Fibroblast of gingiva (primary cell): Measurements from ENCODE around the gene PTPRT.

Experiments used
- DNase-seq: peaks from one replicate; pipeline ENCODE4 v3.0.0-alpha.2; 2011; ENCODE audit warnings: low read depth

Gene PTPRT

DNA sequence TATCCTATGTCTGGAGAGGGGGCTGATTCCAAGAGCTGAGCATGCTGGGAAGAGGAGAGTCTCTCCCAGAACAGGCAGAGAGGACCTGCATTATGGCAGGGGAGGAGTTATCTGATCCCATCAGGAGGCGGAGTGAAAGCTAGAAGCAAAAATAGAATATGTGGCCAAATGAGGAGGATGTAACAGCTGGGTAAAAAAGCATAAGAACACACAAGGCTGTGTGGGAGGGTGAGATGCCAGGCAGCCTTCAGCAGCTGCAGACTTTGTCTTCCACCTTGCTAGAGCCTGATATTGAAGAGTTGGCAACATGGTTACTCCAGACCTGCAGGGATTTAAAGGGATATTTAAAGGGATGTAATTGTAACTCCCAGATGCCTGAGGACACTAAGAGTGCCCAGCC lies 167.1 kb downstream of the PTPRT start:
- no peak for DNase-seq

DNA sequence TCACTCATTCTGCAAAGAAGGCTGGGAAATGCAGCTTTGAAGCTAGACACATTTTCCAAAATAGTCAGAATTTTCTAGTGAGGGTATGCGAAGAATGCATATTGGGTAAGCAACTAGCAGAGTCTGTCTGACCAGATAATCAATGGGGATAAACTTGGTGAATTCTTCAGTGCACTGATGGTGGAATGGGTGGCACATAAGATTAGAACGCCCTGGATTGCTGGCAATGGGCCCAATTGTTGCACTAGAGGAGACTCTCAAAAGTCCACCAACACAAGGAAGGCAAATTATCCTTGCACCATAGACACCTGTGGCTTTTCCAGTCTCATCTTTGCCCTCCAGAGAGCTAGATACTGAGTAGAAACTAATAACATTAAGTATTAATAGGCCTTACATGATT lies 167.6 kb downstream of the PTPRT start:
- no peak for DNase-seq

DNA sequence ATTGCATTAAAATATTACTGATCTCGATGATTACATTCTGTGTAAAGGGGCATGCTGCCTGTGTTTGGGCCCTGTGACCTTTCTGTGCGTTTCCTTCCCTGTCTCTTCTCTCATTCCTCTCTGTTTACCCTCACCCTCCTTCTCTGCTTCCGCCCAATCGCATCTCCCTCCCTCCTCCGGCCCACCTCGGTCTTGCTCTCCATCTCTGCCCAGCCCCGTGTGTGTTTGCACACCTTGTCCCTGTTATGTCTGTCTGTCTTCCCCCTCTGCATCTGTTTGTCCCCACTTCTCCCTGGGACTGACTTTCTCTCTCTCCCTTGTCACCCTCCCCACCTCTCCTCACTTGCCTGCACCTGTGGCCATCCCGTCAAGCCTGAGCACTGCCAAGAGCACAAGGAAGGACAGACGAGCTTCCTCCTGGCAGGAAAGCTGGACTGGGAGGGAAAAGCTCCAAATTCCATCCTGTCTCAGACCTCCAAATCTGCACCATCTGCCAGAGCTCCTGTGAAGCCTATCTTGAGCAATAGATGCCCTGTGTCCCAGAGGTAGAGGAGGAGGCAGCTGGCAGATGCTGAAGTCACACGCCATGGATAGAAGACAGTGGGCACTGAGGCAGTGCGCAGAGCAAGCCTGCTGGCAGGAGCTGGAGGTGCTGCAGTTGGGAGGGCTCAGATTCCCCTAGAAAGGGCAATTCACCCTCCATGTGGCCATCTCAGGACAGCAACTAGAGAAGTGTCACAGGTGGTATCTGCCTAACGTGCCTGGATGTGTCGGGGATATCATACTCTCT lies 172.3 kb downstream of the PTPRT start:
- no peak for DNase-seq

DNA sequence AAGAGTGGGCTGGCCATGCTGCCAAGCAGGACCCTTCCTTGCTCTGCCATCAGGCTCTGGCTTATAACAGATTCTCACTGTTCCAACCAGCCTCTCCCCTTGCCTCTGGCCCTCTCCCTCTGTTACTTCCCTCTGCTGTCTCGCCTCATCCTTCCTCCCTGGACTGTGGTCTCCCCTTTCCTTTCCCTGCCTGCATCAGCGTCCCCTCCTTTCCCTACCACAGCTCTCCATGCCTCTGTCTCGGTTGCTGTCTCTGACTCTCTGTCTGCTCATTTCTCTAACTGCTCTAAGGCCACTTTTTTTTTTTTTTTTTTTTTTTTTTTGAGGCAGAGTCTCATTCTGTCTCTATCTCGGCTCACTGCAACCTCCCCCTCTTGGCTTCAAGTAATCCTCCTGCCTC lies 173.4 kb downstream of the PTPRT start:
- DNase-seq, result no peak

DNA sequence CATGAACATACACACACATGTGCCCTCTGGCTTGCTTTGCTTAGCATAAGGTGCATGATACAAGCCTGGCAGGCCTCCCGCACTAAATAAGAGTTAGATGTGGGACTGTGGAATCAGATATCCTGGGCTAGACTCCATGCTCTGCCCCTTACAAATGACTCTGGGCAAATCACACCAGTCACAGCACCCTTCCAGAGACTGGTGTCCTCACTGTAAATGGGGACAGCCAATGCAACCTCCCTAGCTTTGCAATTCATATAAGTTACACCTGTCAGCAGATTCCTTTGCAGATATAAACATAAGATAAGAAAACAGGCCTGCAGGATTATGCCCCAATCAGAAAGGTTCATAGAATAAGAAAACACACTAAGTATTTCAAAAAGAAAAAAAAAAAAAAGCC lies 174.1 kb downstream of the PTPRT start:
- no peak for DNase-seq

DNA sequence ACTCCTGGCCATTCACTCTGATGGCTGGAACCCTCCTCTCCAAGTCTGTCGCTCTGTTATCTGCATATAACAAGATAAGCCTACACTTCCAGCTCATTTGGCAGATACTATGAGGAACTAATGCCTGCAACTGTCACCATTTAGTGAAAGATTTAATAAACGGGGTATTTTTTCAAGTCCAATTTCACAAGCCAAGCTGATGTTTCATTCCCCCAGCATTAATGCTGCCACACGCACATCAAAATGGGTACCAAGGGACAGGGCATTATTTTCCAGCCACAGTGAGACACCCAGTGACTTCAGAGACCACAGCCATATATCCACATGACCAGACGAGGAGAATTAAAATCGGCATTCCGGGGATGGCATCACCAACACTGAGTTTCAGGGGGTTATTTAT lies 175.5 kb downstream of the PTPRT start:
- no peak for DNase-seq

DNA sequence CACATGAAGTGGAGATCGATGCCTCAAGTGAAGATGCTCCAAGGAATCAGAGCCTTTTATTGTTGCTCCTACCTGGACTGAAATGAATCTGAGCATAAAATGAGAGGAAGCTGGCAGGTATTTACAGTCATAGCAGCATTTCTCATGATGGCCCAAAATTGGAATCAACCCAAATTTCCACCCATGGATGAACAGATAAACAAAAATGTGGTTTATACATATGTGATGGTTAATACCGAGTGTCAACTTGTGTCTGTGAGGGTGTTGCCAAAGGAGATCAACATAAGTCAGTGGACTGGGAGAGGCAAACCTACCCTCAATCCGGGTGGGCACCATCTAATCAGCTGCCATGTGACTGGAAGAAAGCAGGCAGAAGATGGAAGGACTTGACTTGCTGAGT lies 178.2 kb downstream of the PTPRT start:
- no peak for DNase-seq

DNA sequence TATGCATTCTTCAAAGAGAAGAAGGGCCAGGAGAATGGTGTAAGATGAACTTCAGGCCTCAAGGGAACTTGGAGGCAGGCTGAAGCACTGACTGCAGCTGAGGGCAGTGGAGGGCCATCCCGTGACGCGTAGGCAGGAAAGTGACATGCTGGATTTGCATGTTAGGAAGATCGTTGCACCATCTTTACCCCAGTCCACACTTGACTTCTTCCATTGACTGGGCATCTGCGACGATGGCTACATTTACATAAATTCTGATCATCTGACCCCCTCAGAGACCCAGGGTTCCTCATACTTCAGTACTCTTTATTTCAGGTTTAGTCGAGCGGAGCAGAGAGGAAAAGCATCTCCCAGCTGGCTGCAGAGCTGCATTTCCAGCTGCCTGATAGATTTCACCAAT lies 180.2 kb downstream of the PTPRT start:
- no peak for DNase-seq

DNA sequence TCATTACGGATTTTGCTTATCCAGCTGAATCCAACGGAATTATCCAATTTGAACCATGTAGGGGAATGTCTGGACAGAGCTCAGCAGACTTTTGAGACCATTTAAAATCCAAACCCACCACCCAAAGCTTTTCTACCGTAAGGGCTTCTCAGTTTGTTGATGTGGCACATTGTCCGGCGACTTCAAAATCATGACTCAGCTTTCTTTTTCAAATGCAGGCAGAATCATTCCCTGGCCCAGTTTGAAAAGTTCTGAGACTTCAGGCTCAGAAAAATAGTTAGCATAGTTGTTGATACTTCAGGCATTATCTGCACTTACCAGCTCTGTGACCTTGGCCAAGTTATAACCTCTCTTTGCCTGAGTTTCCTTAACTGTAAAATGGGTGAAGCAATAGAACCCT lies 182.2 kb downstream of the PTPRT start:
- no peak for DNase-seq

DNA sequence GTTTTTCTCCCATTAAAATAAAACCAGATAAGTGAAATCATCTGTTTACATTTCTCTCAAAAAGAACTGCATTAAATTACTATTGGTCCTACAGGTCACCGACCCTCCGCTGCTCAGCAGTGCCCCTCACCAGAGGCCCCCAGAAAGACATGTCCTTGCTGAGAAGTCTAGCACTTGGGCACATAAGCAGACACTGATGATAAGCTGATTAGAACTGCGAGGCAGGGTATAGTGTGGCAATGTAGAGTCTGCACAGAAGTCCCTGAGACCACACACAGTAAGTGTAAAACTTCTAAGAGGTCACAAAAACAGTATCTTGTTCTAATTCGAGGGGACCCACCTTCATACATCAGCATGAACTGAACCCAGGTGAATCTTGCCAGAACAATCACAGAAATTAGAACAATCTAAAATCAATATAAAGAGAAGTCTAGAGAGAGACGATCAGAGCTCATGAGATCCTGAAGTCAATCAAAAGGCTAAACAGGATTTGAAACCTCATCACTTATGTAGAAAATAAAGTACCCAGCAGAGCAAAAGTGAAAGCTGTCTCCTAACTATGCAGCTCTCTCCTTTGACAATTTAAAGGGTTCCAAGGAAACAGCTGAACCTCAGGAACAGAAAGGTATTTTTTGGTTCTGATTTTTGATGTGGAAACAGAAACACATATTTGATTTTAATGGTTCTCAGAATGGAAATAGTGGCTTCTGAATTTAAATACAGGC lies 182.9 kb downstream of the PTPRT start:
- DNase-seq, result no peak

DNA sequence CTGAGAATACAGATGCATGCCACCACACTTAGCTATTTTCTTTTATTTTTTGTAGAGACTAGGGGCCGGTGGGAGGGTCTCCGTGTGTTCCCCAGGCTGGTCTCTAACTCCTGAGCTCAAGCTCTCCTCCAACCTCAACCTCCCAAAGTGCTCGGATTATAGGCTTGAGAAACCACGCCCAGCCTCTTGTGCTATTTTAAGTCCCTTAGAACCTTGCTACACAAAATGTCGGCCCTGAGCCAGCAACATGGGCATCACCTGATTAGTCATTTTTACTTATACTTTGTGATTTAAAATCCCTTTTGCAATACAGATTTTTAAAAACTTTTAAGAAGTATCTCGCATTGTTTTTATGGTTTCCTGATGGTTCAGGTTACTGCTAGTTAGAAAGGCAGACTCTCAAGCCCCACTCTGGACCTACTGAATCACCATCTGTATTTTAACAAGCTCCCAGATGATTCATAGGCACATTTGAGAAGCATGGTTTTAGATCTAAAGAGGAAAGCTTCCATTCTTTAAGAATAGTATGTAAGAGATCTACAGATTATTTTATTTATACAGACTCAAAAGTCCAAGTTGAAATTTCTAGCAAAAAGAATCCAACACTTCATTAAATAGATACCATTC lies 186.3 kb downstream of the PTPRT start:
- DNase-seq, result no peak

DNA sequence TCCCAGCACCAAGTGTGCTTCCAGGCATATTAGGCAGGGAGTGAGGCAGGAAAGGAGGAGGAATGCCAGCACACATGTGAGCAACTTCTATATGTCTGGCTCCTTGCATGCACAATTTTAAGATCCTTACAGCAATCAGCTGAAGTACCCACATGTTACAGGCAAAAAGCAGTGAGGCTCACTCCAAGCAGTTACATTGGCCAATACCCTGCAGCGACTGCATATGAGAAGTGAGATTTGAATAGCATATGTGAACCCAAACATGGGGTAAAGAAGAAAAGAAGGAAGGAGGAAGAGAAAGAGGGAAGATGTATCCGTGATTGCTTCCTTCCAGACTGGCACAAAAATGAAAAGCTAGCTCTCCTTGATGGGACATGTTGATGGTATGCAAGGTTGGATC lies 193.6 kb downstream of the PTPRT start:
- no peak for DNase-seq

DNA sequence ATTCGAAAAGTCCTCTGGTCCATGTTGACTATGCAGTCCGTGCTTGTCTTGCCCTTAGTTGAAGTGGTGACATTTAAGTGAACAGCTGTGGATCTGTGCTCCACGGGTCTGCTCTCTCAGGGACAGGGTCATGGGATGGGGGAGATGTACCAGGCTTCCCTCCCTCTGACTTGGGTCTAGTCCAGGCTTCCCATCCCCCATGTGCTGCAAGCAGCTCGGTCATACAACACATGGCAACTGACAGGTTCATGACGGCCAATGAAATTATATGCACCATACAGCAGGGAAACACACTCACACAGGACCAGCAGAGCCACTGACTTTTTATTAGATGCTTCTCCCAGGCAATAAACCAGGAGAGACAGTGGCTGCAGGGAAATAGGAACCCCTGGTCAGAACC lies 201.4 kb downstream of the PTPRT start:
- DNase-seq, result no peak

DNA sequence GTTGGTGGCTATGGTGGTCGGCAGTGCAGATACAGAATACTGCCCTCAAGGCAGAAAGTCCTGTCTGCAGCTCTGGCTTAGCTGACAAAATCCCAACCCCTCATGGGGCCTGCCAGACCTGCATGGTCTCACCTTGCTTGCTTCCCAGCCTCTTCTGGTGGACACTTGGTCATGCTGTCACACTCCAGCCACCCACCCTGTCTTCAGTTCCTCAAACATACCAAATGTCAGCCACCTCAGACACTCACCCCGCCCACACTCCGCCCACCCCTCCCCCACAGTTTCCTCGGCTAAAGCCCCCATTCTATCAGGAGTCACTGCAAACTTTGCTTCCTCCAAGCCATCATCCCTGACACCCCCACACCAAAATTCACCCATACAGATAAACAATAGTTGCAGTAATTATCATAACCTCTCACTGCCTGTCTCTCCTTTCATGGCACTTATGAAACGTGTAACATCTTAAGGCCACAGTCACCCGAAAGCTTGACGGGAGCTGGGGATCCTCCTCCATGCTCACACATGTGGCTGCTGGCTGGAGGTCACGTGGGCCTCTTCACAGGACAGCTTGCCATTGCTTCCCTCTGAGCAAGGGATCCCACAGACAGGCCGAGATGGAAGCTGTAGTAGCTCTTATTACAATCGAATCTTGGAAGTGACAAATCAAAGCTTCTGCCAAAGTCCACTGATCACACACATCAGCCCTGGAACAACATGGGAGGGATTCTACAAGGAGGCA lies 202.2 kb downstream of the PTPRT start:
- DNase-seq, result no peak

DNA sequence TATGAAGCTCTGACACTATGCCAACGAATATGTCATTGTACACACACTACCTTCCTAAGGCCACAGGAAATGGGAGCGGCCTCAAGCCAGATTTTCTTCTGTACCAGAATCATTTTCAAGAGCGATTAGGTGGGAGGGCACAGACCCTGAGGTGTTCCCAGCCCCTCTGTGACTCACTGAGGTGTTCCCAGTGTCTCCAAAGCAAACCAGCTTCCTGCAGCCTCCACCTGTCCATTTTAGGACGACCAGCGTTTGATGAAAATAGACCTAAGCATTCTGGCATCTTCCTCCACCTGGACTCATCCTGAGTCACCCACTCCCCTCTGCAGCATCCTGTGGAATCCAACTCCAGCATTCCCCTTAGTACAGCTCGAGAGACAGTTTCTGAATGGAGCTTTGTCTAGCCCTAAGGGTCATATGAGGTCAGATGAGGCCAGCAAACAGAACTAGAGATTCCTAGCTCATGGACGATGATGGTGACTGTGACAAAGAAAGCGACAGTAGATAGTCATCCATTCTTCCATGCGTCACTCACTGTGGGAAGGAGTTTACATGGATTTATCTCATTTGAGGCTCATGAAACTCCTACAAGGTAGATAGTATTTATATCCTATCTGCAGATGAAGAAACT lies 203.4 kb downstream of the PTPRT start:
- no peak for DNase-seq

DNA sequence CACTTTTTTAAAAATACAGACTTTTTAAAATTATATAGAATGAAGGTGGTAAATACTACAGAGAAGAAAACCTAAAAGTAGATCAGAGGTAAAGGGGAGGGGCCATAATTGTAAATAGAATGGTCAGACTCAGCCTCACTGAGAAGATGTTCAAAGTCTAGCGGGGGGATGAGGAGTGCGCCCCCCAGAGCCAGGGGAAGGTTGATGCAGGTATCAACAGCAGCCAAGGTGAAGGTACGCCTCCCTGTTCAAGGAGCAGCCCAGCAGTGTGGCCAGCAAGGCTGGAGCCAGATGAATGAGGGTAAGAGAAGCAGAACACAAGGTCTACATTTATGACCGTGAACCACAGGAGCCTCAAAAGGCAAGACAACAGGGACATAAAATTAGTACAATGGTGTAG lies 204.1 kb downstream of the PTPRT start:
- DNase-seq, result no peak

DNA sequence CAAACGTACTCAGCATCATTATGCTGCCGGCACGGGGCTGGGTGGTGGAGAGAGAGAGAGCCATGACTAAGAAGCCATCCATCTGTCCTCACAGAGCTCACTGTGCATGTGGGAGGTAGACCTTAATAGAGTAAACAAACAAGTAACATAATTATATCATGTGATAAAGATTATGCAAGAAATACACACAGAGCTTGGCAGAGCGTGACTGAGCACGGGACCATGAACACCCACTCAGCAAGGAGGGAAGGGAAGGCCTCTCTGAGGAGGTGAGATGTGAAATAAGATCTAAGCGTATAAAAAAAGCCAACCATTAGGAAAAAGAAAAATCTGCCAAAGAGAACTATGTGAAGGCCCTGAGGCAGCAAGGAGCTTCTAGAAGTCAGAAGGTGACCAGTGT lies 207.5 kb downstream of the PTPRT start:
- no peak for DNase-seq

DNA sequence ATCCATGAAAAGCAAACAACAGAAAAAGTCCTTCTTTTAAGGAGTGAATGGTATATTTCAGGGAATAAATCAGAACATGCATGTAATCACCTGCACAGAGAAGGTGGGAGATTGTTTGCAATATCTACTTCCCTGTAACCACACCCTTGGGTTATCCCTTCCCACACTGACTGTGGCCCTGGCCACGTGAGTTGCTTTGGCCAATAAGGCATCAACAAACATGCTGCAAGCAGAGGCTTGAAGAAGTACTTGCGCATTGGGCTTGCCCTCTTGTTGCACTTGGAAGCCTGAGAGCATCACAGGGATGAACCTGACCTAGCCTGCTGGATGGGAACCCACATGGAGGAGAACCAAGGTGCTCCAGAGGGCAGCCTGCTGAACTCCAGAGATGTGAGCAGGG lies 208.5 kb downstream of the PTPRT start:
- DNase-seq, result no peak

DNA sequence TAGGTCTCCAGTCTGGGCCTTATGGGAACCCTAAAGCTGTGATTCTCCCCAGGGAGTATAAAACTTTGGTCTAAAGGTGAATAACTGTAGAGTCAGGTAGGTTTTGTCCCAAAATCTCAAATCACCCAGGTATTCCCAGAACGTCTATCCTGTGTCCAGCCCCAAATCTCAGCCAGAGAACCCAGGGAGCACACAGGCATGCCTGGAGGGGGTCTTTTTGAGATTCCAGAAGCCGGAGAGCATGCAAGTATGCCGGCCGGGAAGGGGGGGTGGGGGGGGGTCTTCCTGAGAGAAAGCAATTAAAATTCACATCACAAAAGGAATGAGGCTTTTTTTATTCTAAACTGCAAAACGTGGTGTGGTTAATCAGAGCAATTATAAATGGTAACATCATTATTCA lies 210.0 kb downstream of the PTPRT start:
- no peak for DNase-seq

DNA sequence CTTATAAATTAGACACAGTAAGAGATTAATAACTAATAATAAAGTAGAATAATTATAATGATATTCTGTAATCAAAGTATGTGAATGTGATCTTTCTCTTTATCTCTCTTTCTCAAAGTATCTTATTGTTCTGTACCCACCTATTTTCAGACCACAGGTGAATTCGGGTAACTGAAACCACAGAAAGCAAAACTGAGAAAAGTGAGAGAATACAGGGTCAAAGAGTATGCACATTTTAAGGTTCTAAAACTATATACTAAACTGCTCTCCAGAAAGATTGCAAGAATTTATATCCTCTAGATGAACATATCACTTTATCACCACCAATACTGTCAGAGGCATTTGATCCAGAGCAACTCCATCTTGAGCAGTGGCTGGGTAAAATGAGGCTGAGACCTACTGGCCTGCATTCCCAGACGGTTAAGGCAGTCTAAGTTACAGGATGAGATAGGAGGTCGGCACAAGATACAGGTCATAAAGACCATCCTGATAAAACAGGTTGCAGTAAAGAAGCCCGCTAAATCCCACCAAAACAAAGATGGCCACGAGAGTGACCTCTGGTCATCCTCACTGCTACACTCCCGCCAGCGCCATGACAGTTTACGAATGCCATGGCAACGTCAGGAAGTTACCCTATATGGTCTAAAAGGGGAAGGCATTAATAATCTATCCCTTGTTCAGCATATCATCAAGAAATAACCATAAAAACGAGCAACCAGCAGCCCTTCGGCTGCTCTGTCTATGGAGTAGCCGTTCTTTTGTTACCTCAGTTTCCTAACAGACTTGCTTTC lies 211.3 kb downstream of the PTPRT start:
- no peak for DNase-seq

DNA sequence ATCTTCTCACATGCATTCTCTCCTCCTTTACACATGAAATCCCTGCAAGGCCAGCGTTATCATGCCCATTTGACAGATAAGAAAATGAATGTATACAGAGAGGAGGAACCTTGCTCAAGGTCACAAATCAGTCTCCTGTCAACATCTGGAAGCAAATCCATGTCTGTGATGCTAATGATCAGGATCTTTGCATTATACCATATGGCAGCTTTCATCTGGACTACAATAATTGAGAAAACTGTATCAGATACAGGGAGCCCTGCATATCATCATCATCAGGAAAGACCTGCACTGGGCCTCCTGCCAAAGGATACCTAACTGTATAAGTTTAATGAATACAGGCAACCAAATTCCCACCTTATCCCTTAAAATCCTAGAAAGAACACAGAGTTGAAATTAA lies 213.7 kb downstream of the PTPRT start:
- DNase-seq, result no peak
